ENCODE measurements around the gene TATDN3.
A peak's percentile ranks its signal among the peaks of the same experiment; 100 is the strongest.

The TATDN3 gene

DNA sequence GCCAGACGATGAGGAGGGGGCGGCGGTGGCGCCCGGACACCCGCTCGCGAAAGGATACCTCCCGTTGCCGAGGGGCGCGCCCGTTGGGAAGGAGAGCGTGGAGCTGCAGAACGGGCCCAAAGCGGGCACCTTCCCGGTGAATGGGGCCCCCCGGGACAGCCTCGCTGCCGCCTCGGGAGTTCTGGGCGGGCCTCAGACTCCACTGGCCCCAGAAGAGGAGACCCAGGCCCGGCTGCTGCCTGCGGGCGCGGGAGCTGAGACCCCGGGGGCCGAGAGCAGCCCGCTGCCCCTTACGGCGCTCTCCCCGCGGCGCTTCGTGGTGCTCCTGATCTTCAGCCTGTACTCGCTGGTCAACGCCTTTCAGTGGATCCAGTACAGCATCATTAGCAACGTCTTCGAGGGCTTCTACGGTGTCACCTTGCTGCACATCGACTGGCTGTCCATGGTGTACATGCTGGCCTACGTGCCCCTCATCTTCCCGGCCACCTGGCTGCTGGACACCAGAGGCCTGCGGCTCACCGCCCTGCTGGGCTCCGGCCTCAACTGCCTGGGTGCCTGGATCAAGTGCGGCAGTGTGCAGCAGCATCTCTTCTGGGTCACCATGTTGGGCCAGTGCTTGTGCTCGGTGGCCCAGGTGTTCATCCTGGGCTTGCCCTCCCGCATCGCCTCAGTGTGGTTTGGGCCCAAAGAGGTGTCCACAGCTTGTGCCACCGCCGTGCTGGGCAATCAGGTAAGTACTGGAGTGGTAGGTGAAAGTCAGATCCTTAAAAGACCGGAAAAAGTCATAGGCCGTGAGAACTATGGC, 67.0 kb downstream of the TATDN3 start (continued):
- TF ChIP-seq, protein P1, sequence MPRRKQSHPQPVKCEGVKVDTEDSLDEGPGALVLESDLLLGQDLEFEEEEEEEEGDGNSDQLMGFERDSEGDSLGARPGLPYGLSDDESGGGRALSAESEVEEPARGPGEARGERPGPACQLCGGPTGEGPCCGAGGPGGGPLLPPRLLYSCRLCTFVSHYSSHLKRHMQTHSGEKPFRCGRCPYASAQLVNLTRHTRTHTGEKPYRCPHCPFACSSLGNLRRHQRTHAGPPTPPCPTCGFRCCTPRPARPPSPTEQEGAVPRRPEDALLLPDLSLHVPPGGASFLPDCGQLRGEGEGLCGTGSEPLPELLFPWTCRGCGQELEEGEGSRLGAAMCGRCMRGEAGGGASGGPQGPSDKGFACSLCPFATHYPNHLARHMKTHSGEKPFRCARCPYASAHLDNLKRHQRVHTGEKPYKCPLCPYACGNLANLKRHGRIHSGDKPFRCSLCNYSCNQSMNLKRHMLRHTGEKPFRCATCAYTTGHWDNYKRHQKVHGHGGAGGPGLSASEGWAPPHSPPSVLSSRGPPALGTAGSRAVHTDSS (tag by site-specific recombination; IDR thresholded peaks at IDR 0.05), result peak; percentile 44; the same call in 1 of the 2 replicates
- TF ChIP-seq, protein P2, sequence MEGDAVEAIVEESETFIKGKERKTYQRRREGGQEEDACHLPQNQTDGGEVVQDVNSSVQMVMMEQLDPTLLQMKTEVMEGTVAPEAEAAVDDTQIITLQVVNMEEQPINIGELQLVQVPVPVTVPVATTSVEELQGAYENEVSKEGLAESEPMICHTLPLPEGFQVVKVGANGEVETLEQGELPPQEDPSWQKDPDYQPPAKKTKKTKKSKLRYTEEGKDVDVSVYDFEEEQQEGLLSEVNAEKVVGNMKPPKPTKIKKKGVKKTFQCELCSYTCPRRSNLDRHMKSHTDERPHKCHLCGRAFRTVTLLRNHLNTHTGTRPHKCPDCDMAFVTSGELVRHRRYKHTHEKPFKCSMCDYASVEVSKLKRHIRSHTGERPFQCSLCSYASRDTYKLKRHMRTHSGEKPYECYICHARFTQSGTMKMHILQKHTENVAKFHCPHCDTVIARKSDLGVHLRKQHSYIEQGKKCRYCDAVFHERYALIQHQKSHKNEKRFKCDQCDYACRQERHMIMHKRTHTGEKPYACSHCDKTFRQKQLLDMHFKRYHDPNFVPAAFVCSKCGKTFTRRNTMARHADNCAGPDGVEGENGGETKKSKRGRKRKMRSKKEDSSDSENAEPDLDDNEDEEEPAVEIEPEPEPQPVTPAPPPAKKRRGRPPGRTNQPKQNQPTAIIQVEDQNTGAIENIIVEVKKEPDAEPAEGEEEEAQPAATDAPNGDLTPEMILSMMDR (tag by site-specific recombination; IDR thresholded peaks at IDR 0.05), result no peak; the same call in none of the 2 replicates
- TF ChIP-seq ZBTB21 (tag by site-specific recombination; IDR thresholded peaks at IDR 0.05) (0 out of 2 replicates have a peak, but pooled peaks have one; percentile 31), ZNF585B (tag by site-specific recombination; IDR thresholded peaks at IDR 0.05) (no peak), ZNF24 (tag by site-specific recombination; IDR thresholded peaks at IDR 0.05) (no peak), ZSCAN23 (tag by site-specific recombination; IDR thresholded peaks at IDR 0.05) (no peak), ZNF843 (tag by site-specific recombination; IDR thresholded peaks at IDR 0.05) (0 out of 2 replicates have a peak, but pooled peaks have one; percentile 8), ZNF175 (tag by site-specific recombination; IDR thresholded peaks at IDR 0.05) (no peak), PRDM1 (tag by site-specific recombination; IDR thresholded peaks at IDR 0.05) (no peak), ZNF121 (tag by site-specific recombination; IDR thresholded peaks at IDR 0.05) (peak; percentile 53; the same call in 1 of the 2 replicates), ZBTB20 (tag by site-specific recombination; IDR thresholded peaks at IDR 0.05) (no peak), ZSCAN30 (tag by site-specific recombination; IDR thresholded peaks at IDR 0.05) (0 out of 2 replicates have a peak, but pooled peaks have one; percentile 7), MZF1 (tag by site-specific recombination; IDR thresholded peaks at IDR 0.05; ENCODE audit: borderline replicate concordance) (no peak), SP7 (tag by site-specific recombination; IDR thresholded peaks at IDR 0.05) (no peak), ZNF37A (tag by site-specific recombination; IDR thresholded peaks at IDR 0.05) (no peak), FEZF1 (tag by site-specific recombination; IDR thresholded peaks at IDR 0.05) (no peak)
- TF ChIP-seq, protein P3, sequence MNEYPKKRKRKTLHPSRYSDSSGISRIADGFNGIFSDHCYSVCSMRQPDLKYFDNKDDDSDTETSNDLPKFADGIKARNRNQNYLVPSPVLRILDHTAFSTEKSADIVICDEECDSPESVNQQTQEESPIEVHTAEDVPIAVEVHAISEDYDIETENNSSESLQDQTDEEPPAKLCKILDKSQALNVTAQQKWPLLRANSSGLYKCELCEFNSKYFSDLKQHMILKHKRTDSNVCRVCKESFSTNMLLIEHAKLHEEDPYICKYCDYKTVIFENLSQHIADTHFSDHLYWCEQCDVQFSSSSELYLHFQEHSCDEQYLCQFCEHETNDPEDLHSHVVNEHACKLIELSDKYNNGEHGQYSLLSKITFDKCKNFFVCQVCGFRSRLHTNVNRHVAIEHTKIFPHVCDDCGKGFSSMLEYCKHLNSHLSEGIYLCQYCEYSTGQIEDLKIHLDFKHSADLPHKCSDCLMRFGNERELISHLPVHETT (tag by site-specific recombination; IDR thresholded peaks at IDR 0.05), result no peak
- TF ChIP-seq, protein P4, sequence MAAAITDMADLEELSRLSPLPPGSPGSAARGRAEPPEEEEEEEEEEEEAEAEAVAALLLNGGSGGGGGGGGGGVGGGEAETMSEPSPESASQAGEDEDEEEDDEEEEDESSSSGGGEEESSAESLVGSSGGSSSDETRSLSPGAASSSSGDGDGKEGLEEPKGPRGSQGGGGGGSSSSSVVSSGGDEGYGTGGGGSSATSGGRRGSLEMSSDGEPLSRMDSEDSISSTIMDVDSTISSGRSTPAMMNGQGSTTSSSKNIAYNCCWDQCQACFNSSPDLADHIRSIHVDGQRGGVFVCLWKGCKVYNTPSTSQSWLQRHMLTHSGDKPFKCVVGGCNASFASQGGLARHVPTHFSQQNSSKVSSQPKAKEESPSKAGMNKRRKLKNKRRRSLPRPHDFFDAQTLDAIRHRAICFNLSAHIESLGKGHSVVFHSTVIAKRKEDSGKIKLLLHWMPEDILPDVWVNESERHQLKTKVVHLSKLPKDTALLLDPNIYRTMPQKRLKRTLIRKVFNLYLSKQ (tag by site-specific recombination; IDR thresholded peaks at IDR 0.05; ENCODE audit: borderline replicate concordance), result no peak
- TF ChIP-seq, protein P5, sequence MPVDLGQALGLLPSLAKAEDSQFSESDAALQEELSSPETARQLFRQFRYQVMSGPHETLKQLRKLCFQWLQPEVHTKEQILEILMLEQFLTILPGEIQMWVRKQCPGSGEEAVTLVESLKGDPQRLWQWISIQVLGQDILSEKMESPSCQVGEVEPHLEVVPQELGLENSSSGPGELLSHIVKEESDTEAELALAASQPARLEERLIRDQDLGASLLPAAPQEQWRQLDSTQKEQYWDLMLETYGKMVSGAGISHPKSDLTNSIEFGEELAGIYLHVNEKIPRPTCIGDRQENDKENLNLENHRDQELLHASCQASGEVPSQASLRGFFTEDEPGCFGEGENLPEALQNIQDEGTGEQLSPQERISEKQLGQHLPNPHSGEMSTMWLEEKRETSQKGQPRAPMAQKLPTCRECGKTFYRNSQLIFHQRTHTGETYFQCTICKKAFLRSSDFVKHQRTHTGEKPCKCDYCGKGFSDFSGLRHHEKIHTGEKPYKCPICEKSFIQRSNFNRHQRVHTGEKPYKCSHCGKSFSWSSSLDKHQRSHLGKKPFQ (tag by site-specific recombination; IDR thresholded peaks at IDR 0.05), result no peak
- TF ChIP-seq, protein P6, sequence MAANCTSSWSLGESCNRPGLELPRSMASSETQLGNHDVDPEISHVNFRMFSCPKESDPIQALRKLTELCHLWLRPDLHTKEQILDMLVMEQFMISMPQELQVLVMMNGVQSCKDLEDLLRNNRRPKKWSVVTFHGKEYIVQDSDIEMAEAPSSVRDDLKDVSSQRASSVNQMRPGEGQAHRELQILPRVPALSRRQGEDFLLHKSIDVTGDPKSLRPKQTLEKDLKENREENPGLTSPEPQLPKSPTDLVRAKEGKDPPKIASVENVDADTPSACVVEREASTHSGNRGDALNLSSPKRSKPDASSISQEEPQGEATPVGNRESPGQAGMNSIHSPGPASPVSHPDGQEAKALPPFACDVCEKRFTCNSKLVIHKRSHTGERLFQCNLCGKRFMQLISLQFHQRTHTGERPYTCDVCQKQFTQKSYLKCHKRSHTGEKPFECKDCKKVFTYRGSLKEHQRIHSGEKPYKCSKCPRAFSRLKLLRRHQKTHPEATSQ (tag by site-specific recombination; IDR thresholded peaks at IDR 0.05), result 0 out of 2 replicates have a peak, but pooled peaks have one; percentile 70
- TF ChIP-seq, protein P7, sequence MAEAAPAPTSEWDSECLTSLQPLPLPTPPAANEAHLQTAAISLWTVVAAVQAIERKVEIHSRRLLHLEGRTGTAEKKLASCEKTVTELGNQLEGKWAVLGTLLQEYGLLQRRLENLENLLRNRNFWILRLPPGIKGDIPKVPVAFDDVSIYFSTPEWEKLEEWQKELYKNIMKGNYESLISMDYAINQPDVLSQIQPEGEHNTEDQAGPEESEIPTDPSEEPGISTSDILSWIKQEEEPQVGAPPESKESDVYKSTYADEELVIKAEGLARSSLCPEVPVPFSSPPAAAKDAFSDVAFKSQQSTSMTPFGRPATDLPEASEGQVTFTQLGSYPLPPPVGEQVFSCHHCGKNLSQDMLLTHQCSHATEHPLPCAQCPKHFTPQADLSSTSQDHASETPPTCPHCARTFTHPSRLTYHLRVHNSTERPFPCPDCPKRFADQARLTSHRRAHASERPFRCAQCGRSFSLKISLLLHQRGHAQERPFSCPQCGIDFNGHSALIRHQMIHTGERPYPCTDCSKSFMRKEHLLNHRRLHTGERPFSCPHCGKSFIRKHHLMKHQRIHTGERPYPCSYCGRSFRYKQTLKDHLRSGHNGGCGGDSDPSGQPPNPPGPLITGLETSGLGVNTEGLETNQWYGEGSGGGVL (tag by site-specific recombination; IDR thresholded peaks at IDR 0.05), result no peak
- TF ChIP-seq, protein P8, sequence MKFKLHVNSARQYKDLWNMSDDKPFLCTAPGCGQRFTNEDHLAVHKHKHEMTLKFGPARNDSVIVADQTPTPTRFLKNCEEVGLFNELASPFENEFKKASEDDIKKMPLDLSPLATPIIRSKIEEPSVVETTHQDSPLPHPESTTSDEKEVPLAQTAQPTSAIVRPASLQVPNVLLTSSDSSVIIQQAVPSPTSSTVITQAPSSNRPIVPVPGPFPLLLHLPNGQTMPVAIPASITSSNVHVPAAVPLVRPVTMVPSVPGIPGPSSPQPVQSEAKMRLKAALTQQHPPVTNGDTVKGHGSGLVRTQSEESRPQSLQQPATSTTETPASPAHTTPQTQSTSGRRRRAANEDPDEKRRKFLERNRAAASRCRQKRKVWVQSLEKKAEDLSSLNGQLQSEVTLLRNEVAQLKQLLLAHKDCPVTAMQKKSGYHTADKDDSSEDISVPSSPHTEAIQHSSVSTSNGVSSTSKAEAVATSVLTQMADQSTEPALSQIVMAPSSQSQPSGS (tag by site-specific recombination; IDR thresholded peaks at IDR 0.05; ENCODE audit: low read depth), result no peak
- TF ChIP-seq, protein P9, sequence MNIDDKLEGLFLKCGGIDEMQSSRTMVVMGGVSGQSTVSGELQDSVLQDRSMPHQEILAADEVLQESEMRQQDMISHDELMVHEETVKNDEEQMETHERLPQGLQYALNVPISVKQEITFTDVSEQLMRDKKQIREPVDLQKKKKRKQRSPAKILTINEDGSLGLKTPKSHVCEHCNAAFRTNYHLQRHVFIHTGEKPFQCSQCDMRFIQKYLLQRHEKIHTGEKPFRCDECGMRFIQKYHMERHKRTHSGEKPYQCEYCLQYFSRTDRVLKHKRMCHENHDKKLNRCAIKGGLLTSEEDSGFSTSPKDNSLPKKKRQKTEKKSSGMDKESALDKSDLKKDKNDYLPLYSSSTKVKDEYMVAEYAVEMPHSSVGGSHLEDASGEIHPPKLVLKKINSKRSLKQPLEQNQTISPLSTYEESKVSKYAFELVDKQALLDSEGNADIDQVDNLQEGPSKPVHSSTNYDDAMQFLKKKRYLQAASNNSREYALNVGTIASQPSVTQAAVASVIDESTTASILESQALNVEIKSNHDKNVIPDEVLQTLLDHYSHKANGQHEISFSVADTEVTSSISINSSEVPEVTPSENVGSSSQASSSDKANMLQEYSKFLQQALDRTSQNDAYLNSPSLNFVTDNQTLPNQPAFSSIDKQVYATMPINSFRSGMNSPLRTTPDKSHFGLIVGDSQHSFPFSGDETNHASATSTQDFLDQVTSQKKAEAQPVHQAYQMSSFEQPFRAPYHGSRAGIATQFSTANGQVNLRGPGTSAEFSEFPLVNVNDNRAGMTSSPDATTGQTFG (tag by site-specific recombination; IDR thresholded peaks at IDR 0.05; ENCODE audit: borderline replicate concordance), result no peak

All from HEK293 (cell line).